H1 (cell line): ENCODE results near the gene SPOCK3. TPM values are rescaled to one million over a fixed set of nuclear protein-coding genes. Genes with fewer than 3 reads are reported as not detected.

Source experiments
- CTCF ChIA-PET: fragments of 300-600 bp; sonication (Branson Sonifier 250); formaldehyde crosslinking; loops from one replicate; lab custom pipeline; 2021; ENCODE audit not compliant: partially characterized antibody; lab: Charles Lee
- POLR2A ChIA-PET: fragments of 300-600 bp; sonication (Branson Sonifier 250); formaldehyde crosslinking; loops from one replicate; lab custom pipeline; 2021; ENCODE audit warnings: inconsistent platforms; ENCODE audit not compliant: partially characterized antibody; lab: Charles Lee
- DNase-seq, 2 experiments: peaks; one replicate each; pipeline versions ENCODE4 v3.0.0 to v3.0.0-alpha.2; 2010 to 2022; ENCODE audit warnings: low spot score in 2 of 2, low read depth in 1 of 2, mixed read lengths in 1 of 2
- FAIRE-seq: peaks from 2 replicates; lab custom pipeline; 2011; peaks lifted over from hg19 to GRCh38; lab: Jason Lieb, UNC
- H2AFZ ChIP-seq: 2 replicates; pipeline ENCODE4 v1.8.1; 2012; ENCODE audit warnings: low read length, inconsistent platforms
- H2AK5ac ChIP-seq: 2 replicates; pipeline ENCODE4 v1.6.1; 2013; ENCODE audit warnings: low read depth, low read length
- H2BK120ac ChIP-seq: replicated peaks from 2 replicates; pipeline ENCODE3; 2013; ENCODE audit warnings: low read depth, low read length, inconsistent platforms
- H2BK12ac ChIP-seq: 2 replicates; pipeline ENCODE4 v1.6.1; 2013; ENCODE audit warnings: low read depth, low read length
- H2BK15ac ChIP-seq: 2 replicates; pipeline ENCODE4 v1.6.1; 2013; ENCODE audit warnings: low read length
- H2BK20ac ChIP-seq: 2 replicates; pipeline ENCODE4 v1.6.1; 2013; ENCODE audit warnings: low read length
- H2BK5ac ChIP-seq: 2 replicates; pipeline ENCODE4 v1.6.1; 2013; ENCODE audit warnings: low read depth, low read length
- H3K14ac ChIP-seq: 2 replicates; pipeline ENCODE4 v1.6.1; 2013; ENCODE audit warnings: inconsistent platforms; ENCODE audit not compliant: insufficient read length
- H3K18ac ChIP-seq: 2 replicates; pipeline ENCODE4 v1.6.1; 2013; ENCODE audit warnings: low read length; ENCODE audit errors: extremely low read depth
- H3K23ac ChIP-seq: 2 replicates; pipeline ENCODE4 v1.6.1; 2013; ENCODE audit warnings: inconsistent platforms; ENCODE audit not compliant: insufficient read length
- H3K23me2 ChIP-seq: 2 replicates; pipeline ENCODE4 v1.6.1; 2013; ENCODE audit warnings: low read depth, low read length
- H3K27ac ChIP-seq: 2 replicates; pipeline ENCODE4 v1.6.1; 2011; ENCODE audit warnings: low read depth, low read length, inconsistent platforms
- H3K27me3 ChIP-seq, 4 experiments: replicated peaks in 1 of 4; 1 replicate in 1 of 4; 2 replicates in 3 of 4; pipeline versions ENCODE4 v1.6.1 to v1.8.1; 2011 to 2013; ENCODE audit warnings: low read length in 3 of 4, mild to moderate bottlenecking in 3 of 4, inconsistent platforms in 2 of 4, mixed read lengths in 2 of 4, moderate library complexity in 1 of 4; ENCODE audit not compliant: control insufficient read depth in 3 of 4, insufficient read depth in 3 of 4; ENCODE audit errors: extremely low read depth in 1 of 4
- H3K36me3 ChIP-seq, 4 experiments: 2 replicates each; pipeline versions ENCODE4 v1.6.1 to v1.8.1; 2011 to 2013; ENCODE audit warnings: mild to moderate bottlenecking in 4 of 4, low read length in 3 of 4, moderate library complexity in 2 of 4, control low read depth in 1 of 4, inconsistent platforms in 1 of 4; ENCODE audit not compliant: insufficient read depth in 4 of 4, control insufficient read depth in 2 of 4
- H3K4ac ChIP-seq: replicated peaks from 2 replicates; pipeline ENCODE3; 2013; ENCODE audit warnings: low read length, low read depth, mixed read lengths, inconsistent platforms; ENCODE audit not compliant: insufficient read length
- H3K4me1 ChIP-seq, 4 experiments: replicated peaks in 1 of 4; 1 replicate in 1 of 4; 2 replicates in 3 of 4; pipeline versions ENCODE4 v1.6.1 to v1.8.1; 2011 to 2013; ENCODE audit warnings: low read length in 3 of 4, inconsistent platforms in 2 of 4, mixed read lengths in 1 of 4; ENCODE audit not compliant: insufficient read depth in 4 of 4, control insufficient read depth in 3 of 4
- H3K4me2 ChIP-seq, 2 experiments: 2 replicates each; pipeline versions ENCODE4 v1.6.1 to v1.8.1; 2011 to 2013; ENCODE audit warnings: low read depth in 2 of 2, low read length in 2 of 2, control low read depth in 1 of 2, inconsistent platforms in 1 of 2, mild to moderate bottlenecking in 1 of 2; ENCODE audit not compliant: insufficient read depth in 1 of 2
- H3K4me3 ChIP-seq, 4 experiments: fragments of 200-600, 300-600 bp in 1 of 4; sonication (generic), shearing (Covaris generic), sonication (Bioruptor Twin) in 1 of 4; 2 replicates each; pipeline versions ENCODE4 v1.5.1 to v1.8.1; 2011 to 2016; ENCODE audit warnings: low read length in 4 of 4, low read depth in 3 of 4, control low read depth in 2 of 4, inconsistent platforms in 2 of 4, mild to moderate bottlenecking in 2 of 4, mixed read lengths in 1 of 4, moderate library complexity in 1 of 4; ENCODE audit not compliant: insufficient read depth in 2 of 4; ENCODE audit errors: extremely low read depth in 1 of 4
- H3K56ac ChIP-seq: replicated peaks from 2 replicates; pipeline ENCODE3; 2013; ENCODE audit warnings: low read depth, mild to moderate bottlenecking, mixed read lengths, low read length, inconsistent platforms; ENCODE audit not compliant: insufficient read length
- H3K79me1 ChIP-seq: 2 replicates; pipeline ENCODE4 v1.6.1; 2013; ENCODE audit warnings: low read depth, low read length, control low read depth
- H3K79me2 ChIP-seq, 2 experiments: 2 replicates each; pipeline versions ENCODE4 v1.6.1 to v1.8.1; 2012 to 2013; ENCODE audit warnings: low read length in 2 of 2, mild to moderate bottlenecking in 2 of 2, inconsistent platforms in 1 of 2; ENCODE audit not compliant: insufficient read depth in 2 of 2, control insufficient read depth in 1 of 2
- H3K9ac ChIP-seq, 4 experiments: replicated peaks in 1 of 4; 1 replicate in 1 of 4; 2 replicates in 3 of 4; pipeline versions ENCODE4 v1.6.1 to v1.8.1; 2011 to 2013; ENCODE audit warnings: low read depth in 3 of 4, low read length in 3 of 4, control low read depth in 2 of 4, mild to moderate bottlenecking in 2 of 4, moderate library complexity in 2 of 4, inconsistent platforms in 1 of 4; ENCODE audit errors: extremely low read depth in 1 of 4
- H3K9me3 ChIP-seq, 2 experiments: 2 replicates each; pipeline versions ENCODE4 v1.6.1 to v1.8.1; 2012 to 2013; ENCODE audit warnings: mild to moderate bottlenecking in 2 of 2, moderate library complexity in 2 of 2, control low read depth in 1 of 2, inconsistent platforms in 1 of 2, low read depth in 1 of 2, low read length in 1 of 2, mixed read lengths in 1 of 2; ENCODE audit not compliant: insufficient read depth in 2 of 2
- H4K20me1 ChIP-seq, 2 experiments: replicated peaks in 1 of 2; 2 replicates each; pipeline versions ENCODE3 to v1.8.1; 2011 to 2013; ENCODE audit warnings: inconsistent platforms in 2 of 2, low read length in 2 of 2, mild to moderate bottlenecking in 1 of 2; ENCODE audit not compliant: insufficient read depth in 2 of 2, control insufficient read depth in 1 of 2
- H4K5ac ChIP-seq: 2 replicates; pipeline ENCODE4 v1.6.1; 2013; ENCODE audit warnings: low read length, low read depth, mixed read lengths, inconsistent platforms; ENCODE audit not compliant: insufficient read length
- H4K8ac ChIP-seq: 2 replicates; pipeline ENCODE4 v1.8.0; 2013; ENCODE audit warnings: mild to moderate bottlenecking, moderate library complexity, low read length, inconsistent platforms; ENCODE audit not compliant: insufficient read depth; ENCODE audit errors: extremely low read depth
- H4K91ac ChIP-seq: replicated peaks from 2 replicates; pipeline ENCODE3; 2013; ENCODE audit warnings: low read length, mixed read lengths, inconsistent platforms; ENCODE audit not compliant: insufficient read length
- FOSL1 ChIP-seq: IDR thresholded peaks from 2 replicates; pipeline ENCODE4 v1.6.1; 2011; ENCODE audit warnings: mild to moderate bottlenecking, low read depth, low read length, moderate library complexity; ENCODE audit not compliant: insufficient read depth
- GTF2F1 ChIP-seq: IDR thresholded peaks from 2 replicates; pipeline ENCODE4 v1.6.1; 2012; ENCODE audit warnings: low read depth, low read length, improper control_type of control experiment, borderline replicate concordance
- HDAC2 ChIP-seq, 2 experiments: fragments of 300-600 bp in 1 of 2; sonication (generic) in 1 of 2; IDR thresholded peaks; 2 replicates each; pipeline ENCODE4 v1.6.1; 2011 to 2012; ENCODE audit warnings: low read depth in 2 of 2, low read length in 2 of 2, mild to moderate bottlenecking in 2 of 2, moderate library complexity in 2 of 2, borderline replicate concordance in 1 of 2, inconsistent platforms in 1 of 2
- PHF8 ChIP-seq: fragments of 200-600 bp; sonication (generic); conservative IDR thresholded peaks from 2 replicates; pipeline ENCODE4 v1.7.1; 2012; ENCODE audit warnings: low read depth, mild to moderate bottlenecking, inconsistent platforms, low read length, moderate library complexity
- SIRT6 ChIP-seq: IDR thresholded peaks from one replicate; pipeline ENCODE4 v1.7.1; 2012; ENCODE audit warnings: low read length, inconsistent platforms
- SP2 ChIP-seq: IDR thresholded peaks from 2 replicates; pipeline ENCODE4 v1.6.1; 2012; ENCODE audit warnings: mild to moderate bottlenecking, low read length, inconsistent platforms
- WGBS, 2 experiments: shearing (Covaris generic) in 1 of 2; methylation state at CpG; one replicate each; pipeline versions ENCODE4 v1.1.6 to v1.1.7; 2013 to 2015; ENCODE audit warnings: low lambda C conversion rate in 2 of 2, mixed read lengths in 2 of 2, inconsistent platforms in 1 of 2, low coverage in 1 of 2, missing lambda C conversion rate in 1 of 2; ENCODE audit not compliant: insufficient replicate concordance in 2 of 2, insufficient coverage in 1 of 2, insufficient read length in 1 of 2; ENCODE audit errors: extremely low coverage in 1 of 2, missing lambda C conversion rate in 1 of 2; 5-methylcytosine and 5-hydroxymethylcytosine counted together
- polyA plus RNA-seq, 7 experiments: library from polyadenylated mRNA; depleted of rRNA in 3 of 7; stranded (reverse) in 5 of 7; unstranded in 2 of 7; fragments of >200 nt in 5 of 7; fragments of 200-250 nt in 2 of 7; gene quantifications; 1 replicate in 5 of 7; 2 replicates in 1 of 7; 4 replicates in 1 of 7; pipeline versions ENCODE4 v1.2.1 to v1.2.3, GENCODE V29; 2011 to 2013; ENCODE audit warnings: missing spikeins in 2 of 7, mixed read lengths in 2 of 7
- total RNA-seq: library from RNA; stranded (reverse); fragmentation: NEBNext Ultra II Directional; extraction: Animal tissue kit (Norgen Biotek cat#: 25700); gene quantifications from 2 replicates; pipeline ENCODE4 v1.2.1, GENCODE V29; 2021

Gene SPOCK3
- total and polyA plus RNA-seq, 2 of the 8 experiments (the other 6 are each of a cell fraction or from before 2014, with no cell fraction given), result 0.14 to 0.60 TPM

DNA sequence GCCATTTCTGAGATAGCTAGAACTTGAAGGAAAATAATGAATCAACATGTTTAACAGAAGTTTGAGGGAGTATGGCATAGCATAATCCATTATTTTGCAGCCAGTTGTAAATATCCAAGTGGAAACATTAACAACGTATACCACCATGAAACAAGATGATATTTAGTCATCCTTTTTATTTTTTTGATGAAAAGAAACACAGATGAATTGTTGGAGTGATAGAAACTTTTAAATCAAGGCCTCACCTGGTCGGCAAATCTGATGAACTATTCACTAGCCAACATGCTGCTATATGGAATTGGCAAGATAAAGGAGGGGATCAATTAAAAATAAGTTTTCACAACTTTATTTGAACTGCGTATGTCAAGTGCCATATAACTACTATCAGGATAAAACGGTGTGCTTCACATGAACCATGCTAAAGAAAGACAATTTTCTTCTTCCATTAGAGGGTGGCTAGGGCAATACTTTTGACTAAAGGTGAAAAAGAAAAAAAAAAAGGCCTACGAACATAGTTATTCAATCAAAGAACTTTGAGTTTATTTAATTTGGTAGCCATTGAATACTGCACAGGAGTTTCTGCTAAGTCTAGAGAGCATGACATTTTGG, 510.7 kb downstream of the SPOCK3 start:
- WGBS, 2 experiments, result 94% methylated on average over 5 of the region's 5 CpGs; no CpG with 5 or more reads in 1 of the 2 experiments
- Histone ChIP-seq H3K27ac (no peak overlapping the region), H4K8ac (no peak overlapping the region), H2BK20ac (no peak overlapping the region), H3K56ac (no peak overlapping the region), H3K4me1 (peaks cover 0 to 6% (median 2%) of the 10 kb centered on the region in 4 experiments; a peak in 1 of 7 replicates), H3K36me3 (no peaks in the 10 kb centered on the region), H4K20me1 (no peaks in the 10 kb centered on the region), H2BK120ac (no peak overlapping the region), H2BK15ac (no peak overlapping the region), H4K5ac (no peak overlapping the region), H3K4me2 (no peak overlapping the region), H3K23ac (no peak overlapping the region), H3K14ac (no peak overlapping the region), H2AK5ac (no peak overlapping the region), H3K79me2 (no peaks in the 10 kb centered on the region), H3K9me3 (no peaks in the 10 kb centered on the region), H2AFZ (no peak overlapping the region), H3K18ac (no peak overlapping the region), H3K27me3 (no peaks in the 10 kb centered on the region), H4K91ac (no peak overlapping the region), H3K4ac (no peak overlapping the region), H2BK12ac (no peak overlapping the region), H3K9ac (no peak overlapping the region), H2BK5ac (no peak overlapping the region), H3K79me1 (no peaks in the 10 kb centered on the region), H3K23me2 (no peaks in the 10 kb centered on the region), H3K4me3 (no peak overlapping the region)
- no peak for FAIRE-seq
- ChIA-PET CTCF (interaction anchor here (1.0 kb wide), 1 partner anchor 9 kb away, joined by 3 read pairs; no protein-coding TSS in a partner anchor), POLR2A (no interaction called here)
- no peak for DNase-seq
- TF ChIP-seq GTF2F1 (no peak), HDAC2 (IDR thresholded peaks at IDR 0.05; ENCODE audit: borderline replicate concordance in 1 of 2, low read depth in 2 of 2, low read length in 2 of 2) (no peak), SP2 (no peak), FOSL1 (no peak), PHF8 (no peak), SIRT6 (no peak)
